Measurements from ENCODE around the gene SPECC1L. TPM values are rescaled to one million over a fixed set of nuclear protein-coding genes. Genes with fewer than 3 reads are reported as not detected.
"Not testable (repeated sequence)": the region's sequence is repeated elsewhere in the genome, so short reads cannot be mapped to it uniquely, and the experiment has no call there.

The SPECC1L gene
- total RNA-seq, 1 donor from 2014 or later, result 37.2 TPM

DNA sequence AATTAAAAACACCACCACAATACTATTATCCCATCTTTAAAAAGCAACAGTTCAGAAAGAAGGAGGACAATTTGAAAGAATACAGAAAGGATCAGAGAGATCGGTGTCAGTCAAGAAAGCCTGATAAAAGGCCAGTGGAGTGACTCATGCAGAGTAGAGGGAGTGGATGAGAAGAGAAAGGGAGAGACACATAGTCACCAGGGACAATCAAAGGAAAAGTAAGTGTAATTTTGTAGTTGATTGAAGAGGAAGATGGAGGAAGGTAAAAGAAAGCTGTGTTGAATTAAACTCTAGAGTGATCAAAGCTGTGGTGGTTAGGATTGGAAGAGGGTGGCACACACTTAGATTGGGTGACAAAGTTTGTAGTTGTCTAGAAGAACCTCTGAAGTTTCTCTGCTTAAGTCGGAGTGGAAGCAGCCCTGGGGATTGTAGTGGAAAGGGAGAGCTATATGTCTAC, 14.1 kb downstream of the SPECC1L start:
- Mint-ChIP-seq H3K27ac (peak overlapping the region; percentile 86), H3K4me3 (peak overlapping the region; percentile 47), H3K27me3 (peaks cover 3% of the 10 kb centered on the region), H3K36me3 (ENCODE audit: low read depth) (peaks cover 21% of the 10 kb centered on the region), H3K9me3 (no peaks in the 10 kb centered on the region), H3K4me1 (peaks cover 37% of the 10 kb centered on the region)
- DNase-seq, result peak; percentile 62
- intact Hi-C loops (cut with micrococcal nuclease), result loop anchor here (1.0 to 2.0 kb wide), 3 partner anchors 11 to 43 kb away; no protein-coding TSS in a partner anchor

DNA sequence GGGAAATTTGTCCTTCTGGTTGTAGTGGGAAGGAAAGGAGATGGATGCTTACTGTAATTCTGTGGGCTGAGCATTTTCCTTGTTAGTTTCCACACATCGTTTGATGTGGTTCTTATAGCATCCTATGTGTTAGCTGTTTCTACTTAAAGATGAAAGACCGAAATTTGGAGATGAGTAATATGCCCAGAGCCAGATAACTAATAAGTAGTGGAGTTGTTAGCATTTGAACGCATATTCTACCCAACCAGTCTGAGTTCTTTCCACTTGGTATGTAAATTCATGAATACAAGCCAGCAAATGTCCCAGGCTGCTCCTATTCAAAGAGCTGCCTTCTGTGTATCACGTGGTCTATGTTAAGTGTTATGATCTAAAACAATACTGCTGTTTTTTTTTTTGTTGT, 14.6 kb downstream of the SPECC1L start:
- H3K4me3 Mint-ChIP-seq, result peak overlapping the region; percentile 47
- H3K9me3 Mint-ChIP-seq, result no peaks in the 10 kb centered on the region
- intact Hi-C loops (cut with micrococcal nuclease), result loop anchor here (1.0 to 2.0 kb wide), 3 partner anchors 12 to 44 kb away; no protein-coding TSS in a partner anchor
- peaks cover 3% of the 10 kb centered on the region for H3K27me3 Mint-ChIP-seq
- peak; percentile 66 for DNase-seq
- peaks cover 21% of the 10 kb centered on the region for H3K36me3 Mint-ChIP-seq (ENCODE audit: low read depth)
- peak overlapping the region; percentile 86 for H3K27ac Mint-ChIP-seq
- H3K4me1 Mint-ChIP-seq, result peaks cover 39% of the 10 kb centered on the region

DNA sequence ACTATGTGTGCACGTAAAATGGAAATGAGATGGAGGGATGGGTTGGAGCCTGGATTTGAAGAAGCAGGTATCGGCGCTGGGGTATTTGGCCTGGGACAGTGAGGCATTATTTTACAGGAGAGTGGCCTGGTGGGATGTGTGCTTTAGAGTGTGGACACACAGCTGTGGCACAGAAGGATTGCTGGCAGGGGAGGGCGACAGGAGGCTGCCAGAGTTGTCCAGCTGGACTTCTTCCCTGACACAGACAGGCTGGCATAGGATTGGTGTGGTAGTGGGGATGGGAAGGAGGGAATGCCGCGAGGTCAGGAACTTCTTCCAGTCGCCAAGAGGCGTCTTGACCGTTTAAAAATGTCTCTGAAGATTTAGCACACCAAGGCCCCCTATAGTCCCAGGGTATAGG, 16.6 kb downstream of the SPECC1L start:
- peaks cover 33% of the 10 kb centered on the region for H3K4me1 Mint-ChIP-seq
- H3K9me3 Mint-ChIP-seq; H3K27me3 Mint-ChIP-seq; H3K4me3 Mint-ChIP-seq; H3K27ac Mint-ChIP-seq; DNase-seq; intact Hi-C loops (cut with micrococcal nuclease): not testable (repeated sequence)
- peaks cover 12% of the 10 kb centered on the region for H3K36me3 Mint-ChIP-seq (ENCODE audit: low read depth)

DNA sequence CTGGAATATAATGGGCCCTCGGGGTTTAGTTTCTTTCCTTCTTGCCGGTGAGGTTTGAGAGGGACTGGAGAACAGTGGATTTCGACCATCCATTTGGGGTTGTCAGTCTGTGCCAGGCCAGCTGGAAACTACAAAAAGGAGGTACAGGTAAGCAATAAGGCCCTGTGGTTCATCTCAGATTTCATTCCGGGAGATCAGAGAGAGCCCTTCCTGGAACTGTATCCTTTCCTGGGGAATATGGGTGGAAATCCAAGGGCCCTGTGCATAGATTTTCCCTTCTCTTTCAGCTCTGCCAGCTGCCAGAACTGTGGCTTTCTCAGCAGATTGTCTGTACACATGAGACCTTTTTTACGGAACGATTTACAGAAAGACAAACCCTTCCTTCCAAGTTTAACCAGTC, 17.2 kb downstream of the SPECC1L start:
- H3K27ac Mint-ChIP-seq; H3K27me3 Mint-ChIP-seq; H3K36me3 Mint-ChIP-seq (ENCODE audit: low read depth); DNase-seq; H3K4me3 Mint-ChIP-seq; intact Hi-C loops (cut with micrococcal nuclease); H3K9me3 Mint-ChIP-seq: not testable (repeated sequence)
- H3K4me1 Mint-ChIP-seq, result peaks cover 29% of the 10 kb centered on the region

DNA sequence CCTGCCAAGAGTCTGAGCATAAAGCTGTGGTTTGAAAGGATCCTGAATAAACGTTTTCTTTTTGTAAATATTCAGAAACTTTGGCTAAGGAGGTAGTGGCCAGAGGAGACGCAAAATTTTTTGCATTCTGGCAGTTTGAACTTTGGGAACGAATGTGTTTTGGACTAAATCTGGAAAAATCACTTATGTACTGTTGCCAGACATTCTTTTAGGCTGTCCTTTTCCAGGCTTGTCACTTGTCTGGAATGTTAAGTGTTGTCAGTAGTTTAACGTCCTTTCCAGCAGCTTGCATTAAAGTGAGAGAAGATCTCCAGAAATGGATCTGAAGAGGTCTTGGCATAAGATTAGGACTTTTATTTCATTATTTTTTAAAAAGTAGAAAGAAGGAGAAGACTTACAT, 18.5 kb downstream of the SPECC1L start:
- H3K4me1 Mint-ChIP-seq, result peaks cover 25% of the 10 kb centered on the region
- H3K36me3 Mint-ChIP-seq (ENCODE audit: low read depth), result peaks cover 5% of the 10 kb centered on the region
- H3K27ac Mint-ChIP-seq, result no peak overlapping the region
- intact Hi-C loops (cut with micrococcal nuclease), result no loop called here
- H3K27me3 Mint-ChIP-seq, result no peaks in the 10 kb centered on the region
- H3K4me3 Mint-ChIP-seq, result no peak overlapping the region
- no peak for DNase-seq
- H3K9me3 Mint-ChIP-seq, result no peaks in the 10 kb centered on the region

DNA sequence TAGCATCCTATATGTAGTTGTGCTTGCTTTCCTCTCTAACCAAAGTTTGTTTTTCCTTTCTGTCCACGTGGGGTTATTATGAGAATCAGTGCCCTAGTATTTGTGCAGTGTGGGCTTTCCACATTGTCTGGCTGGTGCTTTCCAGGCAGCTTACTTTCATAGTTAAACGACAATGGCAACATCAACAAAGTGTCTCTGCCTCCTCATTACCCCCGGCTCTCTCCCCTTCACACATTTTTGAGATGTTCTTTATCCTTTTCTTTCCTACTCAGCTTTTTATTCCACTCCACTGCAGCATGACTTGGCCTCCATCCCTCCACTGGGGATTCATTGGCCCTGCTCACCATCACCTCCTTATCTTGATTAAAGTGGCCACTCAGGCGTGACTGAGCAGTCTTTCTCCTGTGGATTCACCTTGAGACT, 19.1 kb downstream of the SPECC1L start:
- Mint-ChIP-seq H3K27me3 (no peaks in the 10 kb centered on the region), H3K4me1 (peaks cover 22% of the 10 kb centered on the region), H3K9me3 (no peaks in the 10 kb centered on the region), H3K36me3 (ENCODE audit: low read depth) (peaks cover 5% of the 10 kb centered on the region), H3K27ac (no peak overlapping the region), H3K4me3 (no peak overlapping the region)
- intact Hi-C loops (cut with micrococcal nuclease), result no loop called here
- DNase-seq, result no peak

DNA sequence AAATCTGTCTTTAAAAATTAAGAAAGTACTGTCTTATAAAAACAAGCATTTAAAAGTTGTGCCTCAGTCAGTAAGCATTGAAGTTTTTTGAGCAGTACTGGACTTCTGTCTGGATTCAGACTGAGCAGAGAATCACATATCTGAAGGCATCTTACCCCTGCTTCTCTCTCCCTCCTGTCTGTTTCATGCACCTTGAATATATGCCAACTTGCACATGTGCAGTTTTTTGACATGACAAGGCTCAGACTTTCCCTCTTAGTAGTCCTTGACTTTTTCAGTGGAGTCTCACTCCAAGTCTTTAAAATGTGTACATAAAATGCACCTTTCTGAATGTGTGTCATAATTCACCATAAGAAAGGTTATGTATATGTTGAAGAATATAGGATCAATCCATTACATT, 19.8 kb downstream of the SPECC1L start:
- no peaks in the 10 kb centered on the region for H3K27me3 Mint-ChIP-seq
- H3K4me3 Mint-ChIP-seq, result no peak overlapping the region
- H3K4me1 Mint-ChIP-seq, result peaks cover 15% of the 10 kb centered on the region
- peaks cover 5% of the 10 kb centered on the region for H3K36me3 Mint-ChIP-seq (ENCODE audit: low read depth)
- DNase-seq, result no peak
- no peaks in the 10 kb centered on the region for H3K9me3 Mint-ChIP-seq
- H3K27ac Mint-ChIP-seq, result no peak overlapping the region
- intact Hi-C loops (cut with micrococcal nuclease), result no loop called here

DNA sequence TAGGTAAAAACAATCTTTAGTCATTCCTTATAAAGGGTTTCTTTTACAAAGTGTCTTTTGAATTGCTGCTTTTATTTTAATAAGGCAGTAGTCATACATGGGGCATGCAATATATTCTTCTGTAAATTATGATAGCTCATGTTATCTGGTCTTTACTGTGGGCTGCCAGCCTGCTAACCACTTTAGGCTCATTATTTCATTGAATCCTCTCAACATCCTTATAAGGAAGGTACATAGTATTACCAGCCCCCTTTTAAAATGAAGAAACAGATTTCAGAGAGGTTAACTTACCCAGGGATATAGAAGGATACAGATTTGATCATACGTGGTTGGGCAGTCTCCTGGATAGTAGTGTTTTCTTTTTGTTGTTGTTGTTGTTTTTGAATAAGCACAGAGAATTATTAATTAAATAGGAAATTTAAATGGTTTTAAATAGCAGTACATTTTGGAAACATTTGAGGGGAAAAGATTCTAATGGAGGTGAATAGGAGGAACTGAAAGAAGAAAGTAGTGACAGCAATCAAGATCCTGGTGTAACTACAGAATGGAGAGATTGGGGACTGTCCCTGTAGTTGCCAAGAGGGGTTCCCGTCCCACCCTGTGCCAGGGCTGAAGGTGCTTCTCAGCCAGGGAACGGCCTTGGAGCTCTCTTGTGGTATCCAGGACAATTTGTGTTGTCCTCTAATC, 21.0 kb downstream of the SPECC1L start:
- H3K9me3 Mint-ChIP-seq, result no peaks in the 10 kb centered on the region
- no peak overlapping the region for H3K4me3 Mint-ChIP-seq
- intact Hi-C loops (cut with micrococcal nuclease), result no loop called here
- H3K27ac Mint-ChIP-seq, result no peak overlapping the region
- H3K27me3 Mint-ChIP-seq, result no peaks in the 10 kb centered on the region
- H3K4me1 Mint-ChIP-seq, result peaks cover 8% of the 10 kb centered on the region
- DNase-seq, result no peak
- peaks cover 9% of the 10 kb centered on the region for H3K36me3 Mint-ChIP-seq (ENCODE audit: low read depth)

DNA sequence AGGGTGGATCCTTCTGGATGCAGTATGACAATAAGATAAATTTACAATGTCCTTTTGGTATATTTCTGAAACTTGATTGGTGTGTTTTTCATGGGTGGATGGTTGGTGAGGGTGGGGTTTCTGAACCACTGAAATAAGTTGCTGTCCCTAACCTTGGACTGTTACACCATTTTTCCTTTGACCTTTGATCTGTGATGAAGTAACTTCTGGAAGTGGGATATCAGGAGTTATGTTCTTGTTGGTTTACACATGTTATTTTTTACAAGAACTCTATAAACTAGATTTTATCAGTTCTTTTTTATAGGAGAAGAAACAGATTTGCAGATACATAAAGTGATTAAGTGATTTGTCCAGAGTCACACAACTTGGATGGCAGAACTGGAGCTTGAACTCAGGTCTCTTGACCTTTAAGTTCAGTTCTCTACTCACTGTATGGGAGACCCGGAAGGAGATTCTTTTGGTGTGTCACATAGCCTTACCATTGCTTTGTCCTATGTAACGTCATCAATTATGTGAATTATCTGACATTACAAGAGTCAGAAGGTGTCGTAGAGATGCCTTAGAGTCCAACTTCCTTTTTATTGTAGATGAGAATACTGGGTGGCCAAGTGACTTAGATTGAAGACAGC, 21.7 kb downstream of the SPECC1L start:
- H3K4me1 Mint-ChIP-seq; H3K27me3 Mint-ChIP-seq; intact Hi-C loops (cut with micrococcal nuclease); H3K27ac Mint-ChIP-seq; H3K9me3 Mint-ChIP-seq; H3K36me3 Mint-ChIP-seq (ENCODE audit: low read depth); H3K4me3 Mint-ChIP-seq; DNase-seq: not testable (repeated sequence)

DNA sequence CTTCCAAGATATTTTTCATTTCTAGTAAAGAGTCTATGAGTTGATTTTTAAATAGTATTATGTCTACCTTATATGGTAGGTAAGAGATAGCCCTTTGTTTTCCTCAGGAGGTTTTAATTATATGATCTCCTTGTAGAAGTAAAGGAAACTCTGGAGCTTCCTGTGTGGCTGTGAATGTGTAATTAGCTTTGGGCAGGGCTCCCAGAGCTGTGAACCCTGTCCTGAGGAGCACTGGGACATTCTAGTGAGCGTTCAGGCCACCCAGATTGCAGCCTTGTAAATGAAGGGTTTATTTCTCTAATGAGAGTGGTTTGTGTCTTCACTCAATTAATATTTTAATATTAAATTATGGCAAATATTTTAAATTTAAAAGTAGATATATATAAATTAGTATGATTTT, 24.3 kb downstream of the SPECC1L start:
- DNase-seq; H3K4me1 Mint-ChIP-seq; H3K36me3 Mint-ChIP-seq (ENCODE audit: low read depth); H3K27me3 Mint-ChIP-seq; H3K4me3 Mint-ChIP-seq; H3K9me3 Mint-ChIP-seq; H3K27ac Mint-ChIP-seq; intact Hi-C loops (cut with micrococcal nuclease): not testable (repeated sequence)

DNA sequence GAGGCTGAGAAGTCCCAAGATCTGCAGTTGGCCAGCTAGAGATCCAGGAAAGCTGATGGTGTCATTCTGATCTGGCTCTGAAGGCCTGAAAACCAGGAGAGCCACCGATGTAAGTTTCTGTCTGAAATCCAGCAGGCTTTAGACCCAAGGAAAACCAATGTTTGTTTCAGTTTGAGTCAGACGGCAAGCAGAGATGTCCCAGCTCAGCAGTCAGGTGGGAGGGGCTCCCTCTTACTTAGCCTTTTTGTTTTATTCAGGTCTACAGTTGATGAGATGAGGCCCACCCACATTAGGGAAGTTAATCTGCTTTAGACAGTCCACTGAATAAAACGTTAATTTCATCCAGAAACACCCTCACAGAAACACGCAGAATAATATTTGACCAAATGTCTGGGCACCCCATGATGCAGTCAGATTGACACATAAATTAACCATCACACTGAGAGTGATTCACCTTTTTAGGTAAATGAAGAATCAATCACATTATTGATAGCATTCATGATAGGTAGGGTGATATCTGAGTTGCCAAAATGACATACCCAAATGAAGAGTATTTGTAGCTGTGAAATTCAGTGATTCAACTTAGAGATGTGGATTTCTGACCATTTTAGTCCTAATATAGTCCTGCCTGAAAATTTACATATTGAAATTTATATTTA, 28.0 kb downstream of the SPECC1L start:
- H3K4me3 Mint-ChIP-seq; H3K27ac Mint-ChIP-seq; H3K27me3 Mint-ChIP-seq; H3K9me3 Mint-ChIP-seq; intact Hi-C loops (cut with micrococcal nuclease): not testable (repeated sequence)
- Mint-ChIP-seq H3K36me3 (ENCODE audit: low read depth) (peaks cover 16% of the 10 kb centered on the region), H3K4me1 (peaks cover 25% of the 10 kb centered on the region)
- DNase-seq, result peak; percentile 62

DNA sequence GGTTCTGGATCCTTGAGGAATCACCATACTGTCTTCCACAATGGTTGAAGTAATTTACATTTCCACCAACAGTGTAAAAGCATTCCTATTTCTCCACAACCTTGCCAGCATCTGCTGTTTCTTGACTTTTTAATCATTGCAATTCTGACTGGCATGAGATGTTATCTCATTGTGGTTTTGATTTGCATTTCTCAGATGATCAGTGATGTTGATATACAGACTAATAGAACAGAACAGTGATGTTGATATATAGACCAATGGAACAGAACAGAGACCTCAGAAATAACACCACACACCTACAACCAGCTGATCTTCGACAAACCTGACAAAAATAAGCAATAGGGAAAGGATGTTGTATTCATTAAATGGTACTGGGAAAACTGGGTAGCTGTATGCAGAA, 29.9 kb downstream of the SPECC1L start:
- H3K27ac Mint-ChIP-seq; H3K4me3 Mint-ChIP-seq; H3K9me3 Mint-ChIP-seq; DNase-seq; H3K27me3 Mint-ChIP-seq; intact Hi-C loops (cut with micrococcal nuclease): not testable (repeated sequence)
- H3K4me1 Mint-ChIP-seq, result peaks cover 41% of the 10 kb centered on the region
- H3K36me3 Mint-ChIP-seq (ENCODE audit: low read depth), result peaks cover 22% of the 10 kb centered on the region

DNA sequence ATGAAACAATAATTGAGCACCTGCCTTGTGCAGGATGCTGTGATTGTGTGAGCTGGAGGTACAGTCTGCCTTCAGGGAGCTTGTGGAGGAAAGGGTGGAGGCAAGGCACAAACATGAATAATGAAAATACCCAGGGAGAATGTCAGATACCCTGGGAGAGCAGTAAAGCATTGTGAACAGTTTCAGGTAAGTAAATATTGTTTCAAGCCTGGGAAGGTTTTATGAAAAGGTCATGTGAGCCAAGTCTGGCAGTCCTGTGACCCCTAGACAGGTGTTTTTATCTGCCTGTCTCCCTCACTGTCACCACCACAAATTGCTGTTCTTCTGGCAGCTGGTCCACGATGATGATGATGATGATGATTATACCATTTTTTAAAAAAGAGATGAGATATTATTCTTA, 32.0 kb downstream of the SPECC1L start:
- Mint-ChIP-seq H3K27ac (no peak overlapping the region), H3K9me3 (no peaks in the 10 kb centered on the region), H3K27me3 (no peaks in the 10 kb centered on the region), H3K4me1 (peaks cover 46% of the 10 kb centered on the region), H3K36me3 (ENCODE audit: low read depth) (peaks cover 32% of the 10 kb centered on the region), H3K4me3 (no peak overlapping the region)
- intact Hi-C loops (cut with micrococcal nuclease), result no loop called here
- no peak for DNase-seq

DNA sequence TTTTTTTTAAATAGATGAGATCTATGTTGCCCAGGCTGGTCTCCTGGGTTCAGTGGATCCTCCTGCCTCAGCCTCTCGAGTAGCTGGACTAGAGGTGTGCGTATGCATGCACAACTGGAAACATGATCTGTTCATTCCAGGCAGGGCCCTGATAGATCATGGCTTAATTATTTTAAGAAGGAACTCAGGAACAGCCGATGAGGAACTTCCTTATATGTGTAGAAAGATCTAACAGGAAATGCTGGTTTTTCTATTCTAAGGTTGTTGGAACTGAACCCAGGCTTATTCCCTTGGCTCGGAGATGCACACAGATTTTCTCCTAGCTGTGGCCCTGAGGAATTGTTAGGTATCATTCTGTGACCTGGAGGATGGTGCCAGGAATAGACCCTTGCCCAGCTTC, 32.4 kb downstream of the SPECC1L start:
- Mint-ChIP-seq H3K4me1 (peaks cover 46% of the 10 kb centered on the region), H3K36me3 (ENCODE audit: low read depth) (peaks cover 32% of the 10 kb centered on the region), H3K9me3 (no peaks in the 10 kb centered on the region), H3K27ac (no peak overlapping the region), H3K4me3 (no peak overlapping the region), H3K27me3 (no peaks in the 10 kb centered on the region)
- no peak for DNase-seq
- intact Hi-C loops (cut with micrococcal nuclease), result no loop called here

Measured in activated CD4-positive, alpha-beta T cell treated with anti-CD3 and anti-CD28 coated beads, Interleukin-2, amount 10 ng/mL, durations not matched to agents 24 days and 14 days (primary cell).